Lower lobe of right lung (tissue), 2 donors: ENCODE results near the gene WFS1. TPM values are rescaled to one million over a fixed set of nuclear protein-coding genes. Genes with fewer than 3 reads are reported as not detected.

Experiments
- ATAC-seq, 2 donors: fragments of 200-7000 bp; cut with Tn5 transposase; one replicate each; pipeline ENCODE4 v1.9.1; 2020 to 2022; ENCODE audit warnings: mild to moderate bottlenecking in 2 of 2, moderate library complexity in 2 of 2
- DNase-seq: peaks from one replicate; pipeline ENCODE4 v3.0.0-alpha.2; 2020
- H3K27ac ChIP-seq: fragments of 200-600 bp; one replicate; pipeline ENCODE4 v1.8.0; 2022
- H3K27me3 ChIP-seq: fragments of 200-600 bp; one replicate; pipeline ENCODE4 v1.8.0; 2022; ENCODE audit warnings: low read depth
- H3K36me3 ChIP-seq: fragments of 200-600 bp; one replicate; pipeline ENCODE4 v1.8.0; 2022; ENCODE audit warnings: mild to moderate bottlenecking
- H3K4me1 ChIP-seq: fragments of 200-600 bp; one replicate; pipeline ENCODE4 v1.8.0; 2022
- H3K4me3 ChIP-seq: fragments of 200-600 bp; one replicate; pipeline ENCODE4 v1.8.0; 2022; ENCODE audit warnings: mild to moderate bottlenecking
- H3K9me3 ChIP-seq: fragments of 200-600 bp; one replicate; pipeline ENCODE4 v1.8.0; 2022
- CTCF ChIP-seq: fragments of 200-600 bp; IDR thresholded peaks from one replicate; pipeline ENCODE4 v1.8.0; 2022; ENCODE audit warnings: antibody characterized with exemption, mild to moderate bottlenecking
- intact Hi-C: fragments of 100-400 bp; cut with DNase I; formaldehyde crosslinking; loops from one replicate; pipeline ENCODE4 v1.11.0; 2022
- total RNA-seq: library from RNA; stranded (reverse); fragmentation: NEBNext Ultra II Directional; extraction: Animal tissue kit (Norgen Biotek cat#: 25700); gene quantifications from one replicate; pipeline ENCODE4 v1.2.1, GENCODE V29; 2021
- donor health status: DM: no; HTN: yes; CAD: no; lungs with severe emphysema.

The WFS1 gene
- total RNA-seq, 1 donor from 2014 or later: 70.3 TPM

GRCh38 chr4:6264225-6264540 lies 5.5 kb upstream of the WFS1 start:
- Histone ChIP-seq H3K36me3 (no peaks in the 10 kb centered on the region), H3K9me3 (no peaks in the 10 kb centered on the region), H3K27ac (no peak overlapping the region), H3K4me3 (no peak overlapping the region), H3K4me1 (peaks cover 15% of the 10 kb centered on the region), H3K27me3 (no peaks in the 10 kb centered on the region)
- intact Hi-C loops: loop anchor here (5.0 kb wide), 1 partner anchor 63 kb away; no protein-coding TSS in a partner anchor
- DNase-seq (peak; percentile 62), ATAC-seq (peak; percentile 58 to 74)
- TF ChIP-seq CTCF: peak; percentile 65

- Histone ChIP-seq H3K27me3 (no peaks in the 10 kb centered on the region), H3K9me3 (no peaks in the 10 kb centered on the region), H3K4me3 (no peak overlapping the region), H3K4me1 (peaks cover 19% of the 10 kb centered on the region), H3K27ac (no peak overlapping the region), H3K36me3 (no peaks in the 10 kb centered on the region)
- no peak for ATAC-seq
- no peak for DNase-seq
- intact Hi-C loops: no loop called here
- TF ChIP-seq CTCF: no peak
These were observed 4.1 kb upstream of the WFS1 start for GRCh38 chr4:6265546-6265945.

GRCh38 chr4:6267573-6267972 lies 2.1 kb upstream of the WFS1 start:
- Histone ChIP-seq H3K4me1 (peaks cover 40% of the 10 kb centered on the region), H3K27me3 (no peaks in the 10 kb centered on the region), H3K9me3 (no peaks in the 10 kb centered on the region), H3K27ac (peak overlapping the region; percentile 8), H3K36me3 (no peaks in the 10 kb centered on the region), H3K4me3 (no peak overlapping the region)
- DNase-seq (no peak), ATAC-seq (no peak)
- TF ChIP-seq CTCF: no peak
- intact Hi-C loops: no loop called here

- H3K36me3 ChIP-seq: no peaks in the 10 kb centered on the region
- H3K27ac ChIP-seq: peak overlapping the region; percentile 51
- TF ChIP-seq CTCF: no peak
- no peaks in the 10 kb centered on the region for H3K9me3 ChIP-seq
- H3K4me1 ChIP-seq: peaks cover 52% of the 10 kb centered on the region
- H3K4me3 ChIP-seq: peak overlapping the region; percentile 92
- no peak for ATAC-seq
- intact Hi-C loops: no loop called here
- no peaks in the 10 kb centered on the region for H3K27me3 ChIP-seq
- peak; percentile 41 for DNase-seq
These were observed 717 bp upstream of the WFS1 start for GRCh38 chr4:6268650-6269615.

DNA sequence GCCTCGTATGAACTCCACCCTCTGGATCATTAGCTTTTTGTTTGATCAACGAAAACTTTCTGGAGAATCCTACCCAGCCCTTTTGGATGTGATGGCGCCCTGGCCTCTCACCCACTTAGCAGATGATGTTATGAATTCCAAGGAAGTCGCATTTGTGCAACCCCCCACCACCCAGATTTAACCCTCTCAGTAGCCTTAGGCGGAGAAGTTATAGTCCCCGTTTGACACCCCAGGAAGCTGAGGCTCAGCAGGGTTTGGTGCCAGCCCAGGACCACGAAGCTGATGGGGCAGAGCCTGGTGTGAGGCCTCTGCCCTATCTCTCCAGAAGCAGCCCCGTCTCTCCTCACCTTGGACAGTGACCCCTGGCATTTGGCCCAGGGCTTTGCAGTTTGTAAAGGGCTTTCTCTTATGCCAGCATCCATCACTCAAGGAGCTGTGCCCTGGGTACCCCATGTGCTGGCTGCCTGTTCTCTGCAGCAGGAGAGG lies 1.0 kb downstream of the WFS1 start:
- TF ChIP-seq CTCF: no peak
- DNase-seq: peak; percentile 43
- no peaks in the 10 kb centered on the region for H3K9me3 ChIP-seq
- intact Hi-C loops: no loop called here
- peak overlapping the region; percentile 92 for H3K4me3 ChIP-seq
- H3K4me1 ChIP-seq: peaks cover 67% of the 10 kb centered on the region
- no peaks in the 10 kb centered on the region for H3K36me3 ChIP-seq
- no peaks in the 10 kb centered on the region for H3K27me3 ChIP-seq
- no peak for ATAC-seq
- H3K27ac ChIP-seq: peak overlapping the region; percentile 85
